COR-L47 (cell line): ENCODE measurements around the gene ORC1.
"Not testable (repeated sequence)": the region's sequence is repeated elsewhere in the genome, so short reads cannot be mapped to it uniquely, and the experiment has no call there.

Experiments
- DNase-seq: peaks from one replicate; lab custom pipeline; 2025; lab: John Stamatoyannopoulos, UW

ORC1 gene

DNA sequence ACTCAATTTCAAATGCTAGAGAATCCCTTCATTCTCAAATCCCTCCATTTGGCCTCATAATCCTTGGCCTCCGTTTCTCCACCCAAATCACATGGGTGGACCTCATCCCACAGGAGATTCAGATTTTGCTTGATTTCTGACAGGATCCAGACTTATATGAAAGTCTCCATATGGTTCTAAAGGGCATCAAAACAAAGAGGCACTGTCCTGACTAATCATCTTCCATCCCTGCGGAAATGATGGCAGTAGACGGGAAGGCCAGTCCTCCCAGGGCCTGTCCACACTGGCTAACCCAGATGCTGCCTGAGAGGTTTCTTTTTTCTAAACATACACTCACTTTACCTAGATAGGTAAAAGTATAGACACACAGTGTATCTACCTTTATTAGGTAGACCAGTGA lies 18.8 kb downstream of the ORC1 start:
- no peak for DNase-seq

DNA sequence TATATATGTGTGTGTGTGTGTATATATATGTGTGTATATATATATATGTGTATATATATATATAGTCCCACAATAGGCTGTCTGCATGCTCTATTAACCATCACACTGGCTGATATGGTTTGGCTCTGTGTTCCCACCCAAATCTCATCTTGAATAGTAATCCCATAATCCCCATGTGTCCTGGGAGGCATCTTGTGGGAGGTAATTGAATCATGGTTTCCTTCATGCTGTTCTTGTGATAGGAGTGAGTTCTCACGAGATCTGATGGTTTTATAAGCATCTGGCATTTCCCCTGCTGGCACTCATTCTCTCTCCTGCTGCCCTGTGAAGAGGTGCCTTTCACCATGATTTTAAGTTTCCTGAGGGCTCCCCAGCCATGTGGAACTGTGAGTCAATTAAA lies 34.4 kb downstream of the ORC1 start:
- DNase-seq = not testable (repeated sequence)

DNA sequence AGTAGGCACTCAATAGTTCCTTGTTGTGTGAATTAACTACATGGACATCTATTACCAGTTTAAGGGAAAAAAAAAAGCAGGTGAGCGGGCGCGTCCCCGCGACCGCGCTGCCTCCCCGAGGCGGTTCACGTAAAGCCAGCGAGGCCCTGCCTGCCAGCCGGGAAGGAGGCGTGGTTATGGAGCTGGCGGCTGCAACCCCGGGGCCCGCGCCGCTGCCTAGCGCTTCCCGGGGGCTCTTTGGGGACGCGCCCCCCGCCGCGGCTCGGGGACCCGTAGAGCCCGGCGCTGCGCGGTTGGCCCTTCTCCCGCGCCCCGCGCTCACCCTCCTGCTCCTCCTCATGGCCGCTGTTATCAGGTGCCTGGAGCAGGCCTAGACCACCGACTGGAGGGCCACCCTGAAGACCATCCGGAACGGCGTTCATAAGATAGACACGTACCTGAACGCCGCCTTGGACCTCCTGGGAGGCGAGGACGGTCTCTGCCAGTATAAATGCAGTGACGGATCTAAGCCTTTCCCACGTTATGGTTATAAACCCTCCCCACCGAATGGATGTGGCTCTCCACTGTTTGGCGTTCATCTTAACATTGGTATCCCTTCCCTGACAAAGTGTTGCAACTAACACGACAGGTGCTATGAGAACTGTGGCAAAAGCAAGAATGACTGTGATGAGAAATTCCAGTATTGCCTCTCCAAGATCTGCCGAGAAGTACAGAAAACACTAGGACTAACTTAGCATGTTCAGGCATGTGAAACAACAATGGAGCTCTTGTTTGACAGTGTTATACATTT lies 35.6 kb downstream of the ORC1 start:
- DNase-seq = peak; percentile 70

DNA sequence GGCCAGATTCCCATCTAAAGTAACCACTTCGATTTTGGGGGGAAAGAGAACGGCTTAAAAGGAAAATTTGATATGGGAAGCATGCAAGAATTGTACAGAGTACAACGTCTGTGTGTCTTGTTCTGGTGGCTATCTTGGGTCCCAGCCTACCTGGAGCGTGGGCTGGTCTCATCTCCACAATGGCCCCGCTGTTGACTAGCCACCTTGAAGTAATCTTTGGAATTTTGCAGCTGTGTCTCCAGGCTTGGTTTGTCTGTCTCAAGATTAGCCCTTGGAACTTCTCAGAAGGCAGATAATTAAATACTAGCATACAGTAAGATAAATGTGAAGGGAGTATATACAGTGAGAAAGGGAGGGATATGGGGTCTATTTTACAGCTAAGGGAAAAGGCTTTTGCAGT lies 37.0 kb downstream of the ORC1 start:
- DNase-seq = no peak

DNA sequence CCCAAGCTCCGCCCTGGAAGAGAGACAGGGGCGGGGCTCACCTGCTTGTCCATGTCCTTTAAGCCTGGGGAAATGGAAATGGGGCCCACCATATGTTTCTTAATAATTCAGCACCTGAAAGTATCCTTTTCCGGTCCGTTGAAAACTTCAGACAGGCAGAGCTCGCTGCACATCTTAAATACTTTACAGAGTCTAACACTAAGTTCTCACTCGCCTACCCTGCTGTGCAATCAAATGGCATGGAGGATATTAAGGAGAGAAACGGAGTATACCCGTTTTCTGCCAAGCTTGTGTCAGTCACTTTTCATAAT lies 37.8 kb downstream of the ORC1 start:
- DNase-seq = no peak

DNA sequence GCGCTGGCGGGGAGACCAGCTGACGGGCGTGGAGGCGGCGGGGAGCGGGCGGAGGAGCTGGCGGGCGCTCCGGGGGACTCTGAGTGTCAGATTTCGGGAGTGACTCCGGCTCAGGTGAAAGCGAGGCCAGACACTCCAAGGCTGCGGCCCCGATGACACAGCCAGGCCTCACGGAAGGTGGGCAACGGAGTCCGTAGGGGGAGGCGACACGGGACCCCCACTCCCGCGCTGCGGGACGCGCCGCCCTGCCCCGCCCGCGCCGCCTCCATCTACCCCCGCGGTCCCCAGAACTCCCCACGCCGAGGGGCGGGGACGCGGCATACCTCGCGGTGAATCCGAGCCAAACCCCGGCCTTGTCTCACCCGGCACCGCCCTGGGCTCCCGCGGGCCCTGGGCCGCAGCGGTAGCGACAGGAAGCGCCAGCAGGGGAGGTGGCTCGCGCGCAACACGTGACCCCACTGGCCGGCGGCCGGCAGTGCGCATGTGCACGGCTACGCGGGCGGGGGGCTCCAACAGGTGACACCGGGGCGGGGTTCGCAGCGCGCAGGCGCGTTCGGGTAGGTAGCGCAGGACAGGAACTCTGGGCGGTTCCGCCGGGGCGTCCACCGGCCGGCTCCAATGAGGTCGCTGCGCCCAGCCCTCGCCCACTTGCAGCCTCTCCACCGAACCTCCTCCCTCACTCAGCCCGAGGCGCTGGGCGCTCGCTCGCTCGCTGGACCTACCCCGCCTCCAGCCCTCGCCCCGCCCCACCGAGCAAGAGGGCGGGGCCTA lies 38.3 kb downstream of the ORC1 start, which contains the start of gene CC2D1B:
TSS of gene CC2D1B (minus strand) at position 460 of the 771 bp plus-strand sequence. CDS start 1,585 bp downstream, outside the sequence.
- DNase-seq = peak; percentile 98

DNA sequence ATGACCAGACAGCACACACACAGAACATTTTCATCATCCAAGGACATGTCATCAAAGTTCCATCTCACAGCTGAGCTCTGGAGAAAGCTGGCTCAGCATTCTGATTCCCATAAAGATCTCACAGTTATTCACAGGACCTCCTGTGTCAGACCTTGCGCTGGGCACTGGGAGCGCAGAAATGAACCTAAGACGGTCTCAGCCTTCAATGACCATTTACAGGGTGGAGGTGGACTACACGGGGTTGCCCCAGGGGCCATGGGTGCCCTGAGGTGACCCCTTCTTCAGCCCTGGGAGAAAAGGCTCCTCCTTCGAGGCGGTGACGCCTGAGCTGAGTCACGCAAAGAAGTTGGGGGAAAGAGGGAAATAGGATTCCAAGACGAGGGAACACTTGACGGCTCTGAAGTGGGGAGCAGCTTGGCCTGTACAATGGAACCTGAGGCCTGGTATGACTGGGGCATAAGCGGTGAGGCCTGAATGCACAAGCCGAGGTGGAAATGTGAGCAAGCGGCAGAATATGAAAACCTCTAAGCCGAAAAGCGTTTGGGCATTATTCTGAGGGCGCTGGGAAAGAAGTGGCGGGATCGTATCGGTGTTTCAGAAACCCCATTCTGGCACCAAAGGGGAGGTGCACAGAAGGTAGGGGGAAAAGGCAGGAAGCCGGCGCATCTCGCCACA lies 39.0 kb downstream of the ORC1 start:
- DNase-seq = no peak

DNA sequence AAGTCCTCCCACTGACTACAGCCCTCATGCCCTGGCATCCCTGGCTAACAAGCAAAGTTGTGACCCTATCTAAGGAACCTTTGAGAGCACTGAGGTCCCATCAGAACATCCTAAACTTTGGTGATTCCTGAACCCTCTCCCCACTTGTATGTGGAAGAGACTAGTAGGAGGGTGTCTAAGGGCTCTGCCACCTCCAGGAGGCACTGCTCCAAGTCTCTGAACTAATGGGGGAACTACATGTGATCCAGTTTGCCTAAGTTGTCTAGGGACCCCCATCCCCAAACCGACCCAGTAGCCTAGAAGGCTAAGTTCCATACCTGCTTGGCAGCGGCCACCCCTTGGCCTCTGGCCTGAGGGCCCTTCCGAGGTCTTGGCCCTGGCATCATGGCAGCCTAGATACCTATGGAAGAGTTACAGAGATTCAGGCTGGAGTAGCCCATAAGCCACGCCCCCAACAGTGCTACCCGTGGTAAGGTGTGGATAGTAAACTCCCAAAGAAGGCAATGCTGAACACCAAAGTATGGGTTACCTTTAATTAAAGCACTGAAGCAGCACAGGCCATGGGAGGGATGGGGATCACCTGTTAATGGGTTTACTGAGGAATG lies 39.9 kb downstream of the ORC1 start:
- no peak for DNase-seq

DNA sequence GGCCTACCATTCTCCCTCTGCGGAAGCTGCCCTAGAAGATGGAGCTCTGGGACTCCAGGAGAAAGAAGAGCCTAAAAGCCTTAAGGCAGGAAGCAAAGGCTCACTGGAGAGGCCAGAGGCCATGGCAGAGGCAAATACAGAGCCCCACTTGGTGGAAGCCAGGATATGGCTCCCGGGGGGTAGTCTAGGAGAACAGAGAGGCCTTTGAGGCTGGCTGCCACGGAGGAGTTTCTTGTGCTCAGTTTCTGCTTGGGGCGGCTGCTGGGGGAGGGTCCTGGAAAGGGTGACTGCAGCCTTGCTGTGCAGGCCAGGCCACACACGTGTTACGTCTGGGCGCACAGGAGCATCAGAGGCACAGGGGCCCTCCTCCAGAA lies 43.6 kb downstream of the ORC1 start:
- no peak for DNase-seq

DNA sequence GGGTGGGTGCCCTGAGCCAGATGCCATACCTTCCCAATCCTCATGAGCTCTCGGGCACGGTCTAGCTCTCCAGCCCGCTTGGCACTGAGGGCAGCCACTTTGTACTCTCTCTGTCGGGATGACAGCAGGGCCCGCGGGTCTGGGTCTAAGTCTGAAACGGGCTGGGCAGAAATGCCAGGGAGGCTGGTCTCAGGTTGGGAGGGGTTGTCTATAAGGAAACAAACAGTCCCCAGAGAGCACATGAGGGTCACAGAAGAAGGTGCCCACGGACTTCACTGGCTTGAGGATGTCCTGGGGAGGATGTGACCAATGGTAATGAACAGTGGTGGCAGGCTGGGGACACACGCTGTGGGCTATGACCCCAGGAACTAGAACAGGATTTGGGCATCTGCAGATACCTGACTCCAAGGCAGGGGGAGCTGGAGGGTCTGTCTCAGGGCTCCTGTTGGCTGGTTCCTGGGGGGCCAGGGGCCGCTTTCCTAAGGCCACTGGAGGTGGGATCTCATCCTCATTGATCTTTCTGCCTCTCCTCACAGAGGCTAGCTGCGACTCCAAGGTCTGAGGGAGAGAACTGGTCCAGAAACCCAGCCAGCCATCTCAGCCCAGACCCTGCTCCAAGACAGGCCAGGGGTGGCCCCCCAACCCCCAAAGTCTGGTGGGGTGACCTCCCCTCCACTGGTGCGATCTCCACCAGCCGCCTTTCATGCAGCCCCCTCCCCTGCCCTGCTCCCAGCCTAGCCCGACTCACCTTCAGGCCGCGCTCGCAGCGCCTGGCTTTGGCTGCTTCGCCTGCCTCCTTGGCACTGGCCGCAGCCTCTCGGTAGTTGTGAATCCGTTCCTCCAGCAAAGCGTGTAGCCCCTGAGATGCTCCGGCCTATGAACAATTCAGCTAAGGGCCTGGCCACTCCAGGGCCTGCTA lies 44.3 kb downstream of the ORC1 start:
- no peak for DNase-seq

DNA sequence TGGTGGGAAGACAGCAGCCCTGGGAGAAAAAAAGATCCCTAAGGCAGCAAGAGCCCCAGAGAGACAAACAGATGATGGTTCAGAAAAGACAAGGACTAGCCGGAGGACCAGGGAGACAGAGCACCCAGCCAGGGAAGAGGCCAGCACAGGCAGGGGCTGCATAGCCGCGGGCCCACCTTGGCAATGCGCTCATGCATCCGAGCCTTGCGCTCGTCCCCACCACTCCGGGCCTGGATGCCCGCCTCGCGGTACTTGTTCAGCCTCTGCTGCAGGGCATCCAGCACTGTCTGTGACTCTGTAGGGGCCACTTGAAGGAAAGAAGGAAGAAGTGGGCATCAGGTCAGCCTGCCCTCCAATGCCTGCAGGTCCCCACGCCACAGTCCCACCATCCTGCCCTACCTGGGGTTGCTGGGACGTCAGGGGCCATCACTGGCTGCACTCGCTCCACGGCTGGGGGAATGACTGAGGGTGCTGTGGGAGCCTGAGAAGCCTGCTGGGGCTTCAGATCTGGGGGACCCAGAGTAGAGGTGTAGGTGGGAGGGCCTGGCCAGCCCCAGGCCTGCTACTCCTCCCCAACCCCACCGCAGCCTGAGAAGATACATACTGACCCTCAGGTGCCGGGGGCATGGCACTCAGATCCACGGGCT lies 45.2 kb downstream of the ORC1 start:
- no peak for DNase-seq

DNA sequence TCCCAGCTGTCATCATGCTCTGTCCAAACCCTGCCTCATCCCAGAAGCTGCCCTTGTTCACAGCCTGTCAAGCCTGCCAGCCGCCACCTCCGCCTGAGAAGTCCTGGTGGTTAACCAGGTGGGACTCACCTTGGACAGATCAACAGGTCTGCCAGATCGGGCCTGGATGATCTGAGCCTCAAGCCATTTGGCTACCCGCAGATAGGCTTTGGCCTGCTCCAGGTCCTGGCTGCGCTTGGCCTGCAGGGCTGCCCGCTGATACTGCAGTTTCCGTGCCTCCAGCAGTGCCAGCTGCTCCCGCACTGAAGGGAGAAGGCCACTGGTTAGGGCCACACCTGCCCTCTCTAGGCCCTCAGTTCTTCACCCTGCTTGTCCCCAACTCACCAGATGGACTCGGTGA lies 46.8 kb downstream of the ORC1 start:
- DNase-seq = no peak

DNA sequence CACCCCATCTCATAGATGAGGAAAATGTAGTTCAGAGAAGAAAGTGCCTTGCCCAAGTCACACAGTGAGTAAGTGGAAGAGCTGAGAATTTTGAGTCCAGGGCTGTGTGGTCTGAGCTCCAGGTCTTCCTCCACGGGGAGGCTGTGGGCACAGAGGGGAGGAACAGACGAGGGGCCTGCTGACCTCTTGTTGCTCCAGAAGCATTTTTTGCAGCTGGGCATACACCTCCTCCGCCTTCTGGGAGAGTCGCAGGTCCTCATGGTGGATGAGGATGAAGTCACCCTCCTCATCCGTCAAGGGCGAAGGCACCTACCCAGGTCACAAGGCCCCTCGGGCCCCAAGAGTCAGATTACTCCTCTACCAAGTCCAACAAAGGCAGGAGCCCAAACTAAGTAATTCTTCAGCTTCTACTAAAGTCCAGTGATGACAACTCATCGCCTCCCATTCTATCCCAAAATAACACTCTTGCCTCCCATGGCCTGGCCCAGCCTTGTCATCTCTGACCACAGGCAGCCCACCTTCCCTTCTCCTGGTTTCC lies 47.3 kb downstream of the ORC1 start:
- no peak for DNase-seq

DNA sequence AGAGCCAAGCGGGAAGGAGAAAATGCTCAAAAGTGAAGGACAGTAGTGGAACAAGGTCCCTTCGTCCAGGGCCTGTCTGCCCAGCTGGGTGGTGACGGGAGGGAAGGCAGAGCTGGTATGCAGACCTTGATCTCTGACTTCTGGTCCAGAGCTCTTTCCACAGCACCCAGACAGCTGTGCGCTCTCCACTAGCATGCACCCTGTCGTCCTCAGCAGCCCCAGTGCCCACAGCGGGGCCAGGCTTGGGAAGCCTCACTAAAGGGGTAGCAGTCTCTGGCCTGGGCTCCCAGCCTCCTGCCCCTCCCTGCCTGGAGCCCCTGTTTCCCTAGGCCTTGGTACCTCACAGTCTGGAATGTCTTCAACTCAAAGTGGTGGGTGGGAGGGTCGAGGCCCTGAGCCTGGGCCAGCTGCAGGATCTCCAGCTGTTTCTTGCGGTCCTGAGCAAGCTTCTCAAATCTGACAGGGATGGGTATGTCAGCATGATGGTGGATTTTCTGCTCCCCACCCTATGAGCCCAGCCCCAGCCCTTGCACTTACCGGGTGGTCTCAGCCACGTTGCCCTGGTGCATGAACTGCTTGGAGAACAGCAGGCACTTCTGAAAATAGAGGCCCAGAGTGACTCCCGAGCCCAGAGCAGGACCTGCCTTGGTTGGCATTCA lies 48.2 kb downstream of the ORC1 start:
- DNase-seq = no peak

DNA sequence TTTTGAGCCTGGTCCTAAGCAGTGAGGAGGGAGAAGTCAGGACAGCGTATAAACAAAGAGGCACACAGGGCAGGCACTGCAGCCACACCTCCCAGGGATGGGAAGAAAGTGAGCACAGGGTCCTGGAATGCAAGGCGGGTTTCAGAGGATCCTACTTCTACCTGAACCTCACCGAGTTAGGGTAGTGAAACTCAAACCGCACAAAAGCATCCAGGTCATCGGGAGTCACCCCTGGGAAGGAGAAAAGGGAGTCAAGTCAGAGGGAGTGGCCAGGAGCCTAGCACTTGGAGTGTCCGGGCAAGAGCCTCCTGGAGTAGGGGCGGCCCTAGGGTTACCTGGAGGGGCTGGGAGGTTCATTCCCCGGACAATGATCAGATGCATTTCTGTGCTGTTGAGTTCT lies 48.8 kb downstream of the ORC1 start:
- no peak for DNase-seq

DNA sequence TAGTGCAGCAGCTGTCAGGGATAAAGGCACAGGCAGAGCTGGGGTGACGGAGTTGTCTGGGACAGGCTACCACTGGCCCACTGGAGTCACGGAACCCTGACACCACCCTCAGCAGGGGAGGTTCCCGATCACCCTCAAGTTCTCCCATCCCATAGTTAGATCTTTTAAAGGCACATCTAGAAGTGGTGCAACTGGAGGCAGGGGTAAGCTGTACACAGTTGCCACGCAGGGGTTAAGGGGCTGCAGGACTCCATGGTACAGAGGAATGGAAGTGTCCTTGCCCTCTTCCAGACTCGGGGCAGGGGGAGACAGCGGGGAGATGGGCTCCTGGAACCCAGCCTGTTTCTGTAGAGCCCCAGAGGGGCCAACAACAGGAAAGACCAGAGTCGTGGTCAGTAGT lies 51.5 kb downstream of the ORC1 start:
- DNase-seq = no peak

DNA sequence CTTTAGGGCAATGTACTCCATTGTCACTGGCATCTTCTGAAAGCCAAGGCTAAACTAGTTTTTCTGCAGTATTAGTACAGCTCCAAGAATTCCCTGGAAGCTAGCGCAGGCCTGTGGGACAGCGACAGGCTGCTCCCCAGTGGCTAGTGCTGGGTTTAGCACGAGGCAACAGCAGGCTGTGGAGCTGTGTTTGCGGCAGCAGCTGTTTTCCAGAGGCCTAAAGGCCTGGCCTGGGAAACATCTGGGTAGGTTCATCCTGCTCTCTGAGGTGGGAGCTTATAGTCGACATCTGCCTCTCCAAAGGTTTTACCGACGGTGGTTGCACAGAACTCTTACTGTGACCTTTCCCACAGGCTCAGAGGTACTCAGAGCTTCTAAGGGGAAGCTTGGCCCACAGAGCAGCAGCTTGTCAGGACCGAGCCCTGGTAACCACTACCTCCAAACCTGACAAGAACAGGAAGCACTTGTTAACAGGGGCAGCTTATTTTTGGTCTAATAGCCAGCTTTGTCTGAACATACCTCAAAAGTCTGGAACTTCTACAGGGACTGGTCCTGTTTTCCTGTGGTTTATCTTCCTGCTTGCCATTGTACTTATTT lies 55.4 kb downstream of the ORC1 start:
- peak; percentile 21 for DNase-seq

DNA sequence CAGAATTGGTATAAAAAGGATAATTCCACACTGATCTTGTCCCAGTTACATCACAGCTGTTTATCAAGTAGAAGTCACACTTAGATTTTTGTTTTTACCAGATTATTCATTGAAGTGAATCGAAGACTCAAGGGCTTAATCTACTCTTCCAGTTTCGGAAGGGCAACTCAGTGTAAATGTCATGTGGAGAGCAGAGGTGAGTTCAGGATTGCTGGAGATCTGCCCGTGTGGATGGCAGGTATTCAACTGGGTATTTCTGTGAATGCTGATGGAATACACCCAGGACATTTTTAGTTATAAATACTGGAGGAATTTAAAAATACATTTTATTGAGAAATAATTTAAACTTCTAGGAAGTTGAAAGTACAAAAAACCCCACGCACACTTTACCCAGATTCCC lies 57.6 kb downstream of the ORC1 start:
- DNase-seq = no peak

DNA sequence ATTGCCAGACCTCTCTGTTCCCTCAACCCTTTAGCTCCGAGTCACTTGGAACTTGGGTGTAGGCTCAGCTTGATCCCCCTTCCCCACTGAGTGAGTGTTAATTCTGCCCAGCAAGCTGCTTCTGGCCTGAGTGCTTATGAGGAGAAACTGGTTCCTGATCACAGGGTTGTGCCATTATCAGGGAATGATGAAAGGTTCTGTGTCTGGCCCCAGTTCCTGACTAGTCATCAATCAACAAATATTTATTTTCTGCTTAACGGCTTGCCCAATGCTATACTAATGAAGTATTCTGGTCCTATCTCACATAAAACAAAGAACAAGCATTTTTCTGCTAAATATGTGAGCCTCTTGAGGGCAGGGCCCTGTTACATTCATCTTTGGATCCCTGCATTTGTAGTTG lies 59.0 kb downstream of the ORC1 start:
- DNase-seq = no peak

DNA sequence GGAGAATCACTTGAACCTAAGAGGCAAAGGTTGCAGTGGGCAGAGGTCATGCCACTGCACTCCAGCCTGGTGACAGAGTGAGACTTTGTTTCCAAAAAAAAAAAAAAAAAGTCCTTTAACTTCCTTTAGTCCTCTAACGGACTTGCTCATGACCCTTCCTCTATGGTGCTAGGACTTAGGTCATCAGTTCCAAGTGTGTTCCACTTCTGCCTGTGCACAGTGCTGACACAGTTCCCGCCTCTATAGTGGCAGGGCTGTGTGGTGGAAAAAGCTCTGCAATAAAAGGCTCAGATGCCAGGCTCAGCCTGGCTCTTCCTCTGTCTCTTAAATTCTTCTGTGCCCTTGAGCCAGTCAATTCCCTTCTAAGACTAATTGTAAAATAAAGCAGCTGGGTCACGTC lies 60.2 kb downstream of the ORC1 start:
- no peak for DNase-seq
